HepG2 (cell line): ENCODE results near the gene CYTH1. TPM values are rescaled to one million over a fixed set of nuclear protein-coding genes. Genes with fewer than 3 reads are reported as not detected.

Source experiments
- ATAC-seq: fragments of 200-7000 bp; cut with Tn5 transposase; 3 replicates; pipeline ENCODE4 v1.9.1; 2020; ENCODE audit warnings: mild to moderate bottlenecking, moderate library complexity
- BruUV-seq: library from RNA; stranded (reverse); fragments of 400-500 nt; replicated peaks from 2 replicates; lab custom pipeline; 2021; lab: Mats Ljungman, UMichigan
- CTCF ChIA-PET: fragments of 300-600 bp; formaldehyde crosslinking; extraction: SDS; loops from one replicate; lab custom pipeline; 2021; ENCODE audit warnings: low total read pairs, inconsistent platforms, low intra/inter-chr PET ratio; lab: Yijun Ruan, JAX
- POLR2A ChIA-PET: fragments of 350-600 bp; sonication (Branson Sonifier 250); formaldehyde crosslinking; loops from one replicate; lab custom pipeline; 2020; ENCODE audit warnings: antibody characterized with exemption, inconsistent platforms; lab: Yijun Ruan, JAX
- DNase-seq: peaks from one replicate; pipeline ENCODE4 v3.0.0-alpha.2; 2015; ENCODE audit warnings: low spot score
- FAIRE-seq: peaks from 3 replicates; lab custom pipeline; 2011; peaks lifted over from hg19 to GRCh38; lab: Jason Lieb, UNC
- H2AFZ ChIP-seq: one replicate; pipeline ENCODE4 v1.6.1; 2011; ENCODE audit warnings: low read length, inconsistent platforms
- H3K27ac ChIP-seq: fragments of 300-600 bp; 3 replicates; pipeline ENCODE4 v1.8.0; 2011; ENCODE audit warnings: mixed run types, mild to moderate bottlenecking, mixed read lengths, low read length, inconsistent platforms; ENCODE audit not compliant: insufficient read depth; ENCODE audit errors: extremely low read length
- H3K27me3 ChIP-seq, 2 experiments: fragments of 200-600 bp in 1 of 2; 2 replicates in 1 of 2; 3 replicates in 1 of 2; pipeline versions ENCODE4 v1.6.0 to v1.8.0; 2011; ENCODE audit warnings: low read length in 2 of 2, mild to moderate bottlenecking in 2 of 2, moderate library complexity in 2 of 2, inconsistent platforms in 1 of 2; ENCODE audit not compliant: insufficient read depth in 2 of 2, control insufficient read depth in 1 of 2
- H3K36me3 ChIP-seq, 2 experiments: fragments of 200-600 bp in 1 of 2; replicated peaks in 1 of 2; 2 replicates in 1 of 2; 3 replicates in 1 of 2; pipeline versions ENCODE4 v1.5.1 to v1.8.0; 2011; ENCODE audit warnings: low read length in 2 of 2, inconsistent platforms in 1 of 2; ENCODE audit not compliant: insufficient read depth in 2 of 2, control insufficient read depth in 1 of 2
- H3K4me1 ChIP-seq: 2 replicates; pipeline ENCODE4 v1.5.1; 2012; ENCODE audit warnings: low read length, inconsistent platforms; ENCODE audit not compliant: insufficient read depth
- H3K4me2 ChIP-seq: 2 replicates; pipeline ENCODE4 v1.6.0; 2011; ENCODE audit warnings: low read depth, low read length, inconsistent platforms
- H3K4me3 ChIP-seq, 3 experiments: fragments of 200-600 bp in 1 of 3; sonication (generic), shearing (Covaris generic) in 1 of 3; replicated peaks in 1 of 3; 2 replicates each; pipeline ENCODE4 v1.5.1; 2011 to 2016; ENCODE audit warnings: low read length in 3 of 3, inconsistent platforms in 2 of 3, low read depth in 2 of 3, mild to moderate bottlenecking in 2 of 3, control low read depth in 1 of 3, mixed read lengths in 1 of 3; ENCODE audit not compliant: insufficient read depth in 1 of 3
- H3K79me2 ChIP-seq: one replicate; pipeline ENCODE4 v1.6.1; 2011; ENCODE audit warnings: low read length, inconsistent platforms; ENCODE audit not compliant: insufficient read depth
- H3K9ac ChIP-seq: 2 replicates; pipeline ENCODE4 v1.6.0; 2011; ENCODE audit warnings: mild to moderate bottlenecking, low read depth, low read length, inconsistent platforms; ENCODE audit not compliant: insufficient read depth
- H3K9me3 ChIP-seq: 2 replicates; pipeline ENCODE4 v1.5.1; 2012; ENCODE audit warnings: mild to moderate bottlenecking, low read length
- H4K20me1 ChIP-seq: 2 replicates; pipeline ENCODE4 v1.6.0; 2011; ENCODE audit warnings: inconsistent platforms, mild to moderate bottlenecking, low read length, moderate library complexity; ENCODE audit not compliant: insufficient read depth
- CEBPB ChIP-seq: IDR thresholded peaks from 2 replicates; pipeline ENCODE4 v1.6.1; 2011; ENCODE audit warnings: low read depth, low read length, improper control_type of control experiment, borderline replicate concordance
- EED ChIP-seq: sonication (generic); formaldehyde crosslinking; IDR thresholded peaks from 2 replicates; pipeline ENCODE4 v1.5.0; 2020; ENCODE audit warnings: mild to moderate bottlenecking, missing genetic modification reagents
- FOXK2 ChIP-seq: fragments of 450-650 bp; IDR thresholded peaks from 2 replicates; pipeline ENCODE4 v1.6.1; 2016
- GABPA ChIP-seq, 2 experiments: IDR thresholded peaks; 2 replicates each; pipeline ENCODE4 v1.6.1; 2011 to 2016; ENCODE audit warnings: low read depth in 2 of 2, low read length in 1 of 2, missing biosample characterization in 1 of 2, missing genetic modification characterization in 1 of 2
- MAFF ChIP-seq: IDR thresholded peaks from 2 replicates; pipeline ENCODE4 v1.6.1; 2011; ENCODE audit warnings: low read depth, low read length, improper control_type of control experiment
- MAFK ChIP-seq, 2 experiments: IDR thresholded peaks in 1 of 2; conservative IDR thresholded peaks in 1 of 2; 2 replicates each; pipeline ENCODE4 v1.6.1; 2011; ENCODE audit warnings: improper control_type of control experiment in 2 of 2, low read length in 2 of 2
- MTF2 ChIP-seq: sonication (generic); formaldehyde crosslinking; IDR thresholded peaks from 2 replicates; pipeline ENCODE4 v1.5.0; 2020; ENCODE audit warnings: missing genetic modification reagents, borderline replicate concordance
- RELA ChIP-seq: sonication (generic); formaldehyde crosslinking; IDR thresholded peaks from 2 replicates; pipeline ENCODE4 v1.4.0; 2020; ENCODE audit warnings: missing genetic modification reagents
- SMARCC2 ChIP-seq: fragments of 450-650 bp; IDR thresholded peaks from 2 replicates; pipeline ENCODE4 v1.6.1; 2017; ENCODE audit warnings: antibody characterized with exemption, mild to moderate bottlenecking
- ZFP37 ChIP-seq: sonication (generic); formaldehyde crosslinking; IDR thresholded peaks from 2 replicates; pipeline ENCODE4 v1.4.0; 2020; ENCODE audit warnings: missing genetic modification reagents, borderline replicate concordance
- ZNF552 ChIP-seq: sonication (generic); formaldehyde crosslinking; IDR thresholded peaks from 2 replicates; pipeline ENCODE4 v1.9.0; 2022; ENCODE audit warnings: missing genetic modification reagents, mild to moderate bottlenecking, borderline replicate concordance
- ZNF577 ChIP-seq: sonication (generic); formaldehyde crosslinking; IDR thresholded peaks from 2 replicates; pipeline ENCODE4 v1.4.0; 2020; ENCODE audit warnings: mild to moderate bottlenecking, low read depth, missing genetic modification reagents, borderline replicate concordance
- WGBS: methylation state at CpG from one replicate; pipeline ENCODE4 v1.1.6; 2017; ENCODE audit warnings: low lambda C conversion rate; 5-methylcytosine and 5-hydroxymethylcytosine counted together
- in situ Hi-C: cut with HindIII; loops from 2 replicates; pipeline ENCODE4 v1.10.0; 2017; ENCODE audit warnings: low pct_unique_long_range_greater_than_20kb; ENCODE audit not compliant: extremely low pct_ligation_motif_present
- intact Hi-C: fragments of 100-400 bp; cut with micrococcal nuclease; formaldehyde crosslinking; loops from one replicate; pipeline ENCODE4 v1.10.0; 2022; ENCODE audit not compliant: unreplicated experiment
- polyA plus RNA-seq, 8 experiments: library from polyadenylated mRNA; depleted of rRNA in 3 of 8; stranded (reverse) in 7 of 8; unstranded in 1 of 8; fragments of >200 nt; fragmentation: Illumina TruSeq in 4 of 8; extraction: Trizol in 4 of 8; gene quantifications; 2 replicates each; pipeline versions ENCODE4 v1.2.1 to v1.2.3, GENCODE V29; 2011 to 2016; ENCODE audit warnings: low read depth in 4 of 8, missing spikeins in 1 of 8, mixed read lengths in 1 of 8; ENCODE audit not compliant: insufficient read depth in 1 of 8
- total RNA-seq, 5 experiments: library from RNA; depleted of rRNA; stranded (reverse); fragments of >200 nt; fragmentation: Illumina TruSeq; extraction: Trizol; gene quantifications; 2 replicates each; pipeline ENCODE4 v1.2.3, GENCODE V29; 2016; ENCODE audit warnings: low read depth in 1 of 5
- TF ChIP-seq, protein P1 (sequence below): sonication (generic); formaldehyde crosslinking; IDR thresholded peaks from 2 replicates; pipeline ENCODE4 v1.5.0; 2020; ENCODE audit warnings: mild to moderate bottlenecking, missing genetic modification reagents
- TF ChIP-seq, protein P2 (sequence below): sonication (generic); formaldehyde crosslinking; IDR thresholded peaks from 2 replicates; pipeline ENCODE4 v1.4.0; 2020; ENCODE audit warnings: missing genetic modification reagents
- TF ChIP-seq, protein P3 (sequence below): sonication (generic); formaldehyde crosslinking; IDR thresholded peaks from 2 replicates; pipeline ENCODE4 v1.5.0; 2020; ENCODE audit warnings: missing genetic modification reagents

CYTH1 gene
- total and polyA plus RNA-seq, 2 of the 13 experiments (the other 11 are each of a cell fraction or from before 2014, with no cell fraction given), result 20.1 to 48.9 TPM

- DNase-seq (no peak), FAIRE-seq (peak; percentile 51), ATAC-seq (no peak)
- Histone ChIP-seq H3K4me2 (no peak overlapping the region), H3K9me3 (no peaks in the 10 kb centered on the region), H3K27me3 (no peaks in the 10 kb centered on the region), H3K9ac (no peak overlapping the region), H3K36me3 (no peaks in the 10 kb centered on the region), H2AFZ (no peak overlapping the region), H3K4me3 (no peak overlapping the region), H3K4me1 (peaks cover 65% of the 10 kb centered on the region)
- ChIA-PET CTCF (no interaction called here), POLR2A (no interaction called here)
- intact Hi-C loops, result no loop called here
- in situ Hi-C loops, result no loop called here
- BruUV-seq, result no TSS peak
- 64% methylated on average over 2 of the region's 2 CpGs for WGBS
- TF ChIP-seq, protein P1, sequence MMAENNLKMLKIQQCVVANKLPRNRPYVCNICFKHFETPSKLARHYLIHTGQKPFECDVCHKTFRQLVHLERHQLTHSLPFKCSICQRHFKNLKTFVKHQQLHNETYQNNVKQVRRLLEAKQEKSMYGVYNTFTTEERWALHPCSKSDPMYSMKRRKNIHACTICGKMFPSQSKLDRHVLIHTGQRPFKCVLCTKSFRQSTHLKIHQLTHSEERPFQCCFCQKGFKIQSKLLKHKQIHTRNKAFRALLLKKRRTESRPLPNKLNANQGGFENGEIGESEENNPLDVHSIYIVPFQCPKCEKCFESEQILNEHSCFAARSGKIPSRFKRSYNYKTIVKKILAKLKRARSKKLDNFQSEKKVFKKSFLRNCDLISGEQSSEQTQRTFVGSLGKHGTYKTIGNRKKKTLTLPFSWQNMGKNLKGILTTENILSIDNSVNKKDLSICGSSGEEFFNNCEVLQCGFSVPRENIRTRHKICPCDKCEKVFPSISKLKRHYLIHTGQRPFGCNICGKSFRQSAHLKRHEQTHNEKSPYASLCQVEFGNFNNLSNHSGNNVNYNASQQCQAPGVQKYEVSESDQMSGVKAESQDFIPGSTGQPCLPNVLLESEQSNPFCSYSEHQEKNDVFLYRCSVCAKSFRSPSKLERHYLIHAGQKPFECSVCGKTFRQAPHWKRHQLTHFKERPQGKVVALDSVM (CRISPR knock-in tag), result no peak
- TF ChIP-seq MAFF, result peak; percentile 72
- 0 out of 2 replicates have a peak, but pooled peaks have one; percentile 13 for TF ChIP-seq FOXK2
- peak; percentile 55 to 75; a peak in 3 of 4 replicates for TF ChIP-seq MAFK (conservative IDR thresholded peaks at IDR 0.05 in 1 of 2, IDR thresholded peaks at IDR 0.05 in 1 of 2; ENCODE audit: low read length in 2 of 2)
- TF ChIP-seq, all 625 proteins: peak for 3
- no peak overlapping the region for H3K27ac ChIP-seq
- no peaks in the 10 kb centered on the region for H4K20me1 ChIP-seq
- H3K79me2 ChIP-seq, result no peaks in the 10 kb centered on the region
These were observed 127.7 kb downstream of the CYTH1 start for GRCh38 chr17:78654325-78654724.

- H3K9ac ChIP-seq, result no peak overlapping the region
- no peak for DNase-seq
- H3K27ac ChIP-seq, result no peak overlapping the region
- H3K27me3 ChIP-seq, result no peaks in the 10 kb centered on the region
- no peak overlapping the region for H3K4me2 ChIP-seq
- H3K4me1 ChIP-seq, result peaks cover 66% of the 10 kb centered on the region
- intact Hi-C loops, result no loop called here
- H2AFZ ChIP-seq, result no peak overlapping the region
- in situ Hi-C loops, result no loop called here
- no peaks in the 10 kb centered on the region for H3K79me2 ChIP-seq
- H3K4me3 ChIP-seq, result no peak overlapping the region
- H3K36me3 ChIP-seq, result no peaks in the 10 kb centered on the region
- H3K9me3 ChIP-seq, result 0 out of 2 replicates have a peak, but pooled peaks cover 3% of the 10 kb centered on the region
- ChIA-PET POLR2A (interaction anchor here (0.8 to 1.0 kb wide), 2 partner anchors 13 to 52 kb away, joined by 3 read pairs; no protein-coding TSS in a partner anchor), CTCF (no interaction called here)
- no peaks in the 10 kb centered on the region for H4K20me1 ChIP-seq
- ATAC-seq, result no peak
- FAIRE-seq, result no peak
- BruUV-seq, result no TSS peak
- WGBS, result 52% methylated on average over 5 of the region's 5 CpGs
- TF ChIP-seq ZFP37 (CRISPR knock-in tag) (no peak), MTF2 (CRISPR knock-in tag) (no peak), ZNF552 (no peak), SMARCC2 (no peak), EED (no peak), CEBPB (no peak), GABPA (IDR thresholded peaks at IDR 0.05; ENCODE audit: low read depth, low read length) (no peak), GABPA (CRISPR knock-in tag; IDR thresholded peaks at IDR 0.05; ENCODE audit: low read depth) (no peak), RELA (CRISPR knock-in tag) (no peak), ZNF577 (no peak)
- TF ChIP-seq, protein P2, sequence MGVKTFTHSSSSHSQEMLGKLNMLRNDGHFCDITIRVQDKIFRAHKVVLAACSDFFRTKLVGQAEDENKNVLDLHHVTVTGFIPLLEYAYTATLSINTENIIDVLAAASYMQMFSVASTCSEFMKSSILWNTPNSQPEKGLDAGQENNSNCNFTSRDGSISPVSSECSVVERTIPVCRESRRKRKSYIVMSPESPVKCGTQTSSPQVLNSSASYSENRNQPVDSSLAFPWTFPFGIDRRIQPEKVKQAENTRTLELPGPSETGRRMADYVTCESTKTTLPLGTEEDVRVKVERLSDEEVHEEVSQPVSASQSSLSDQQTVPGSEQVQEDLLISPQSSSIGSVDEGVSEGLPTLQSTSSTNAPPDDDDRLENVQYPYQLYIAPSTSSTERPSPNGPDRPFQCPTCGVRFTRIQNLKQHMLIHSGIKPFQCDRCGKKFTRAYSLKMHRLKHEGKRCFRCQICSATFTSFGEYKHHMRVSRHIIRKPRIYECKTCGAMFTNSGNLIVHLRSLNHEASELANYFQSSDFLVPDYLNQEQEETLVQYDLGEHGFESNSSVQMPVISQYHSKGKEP (CRISPR knock-in tag), result no peak
- TF ChIP-seq, protein P3, sequence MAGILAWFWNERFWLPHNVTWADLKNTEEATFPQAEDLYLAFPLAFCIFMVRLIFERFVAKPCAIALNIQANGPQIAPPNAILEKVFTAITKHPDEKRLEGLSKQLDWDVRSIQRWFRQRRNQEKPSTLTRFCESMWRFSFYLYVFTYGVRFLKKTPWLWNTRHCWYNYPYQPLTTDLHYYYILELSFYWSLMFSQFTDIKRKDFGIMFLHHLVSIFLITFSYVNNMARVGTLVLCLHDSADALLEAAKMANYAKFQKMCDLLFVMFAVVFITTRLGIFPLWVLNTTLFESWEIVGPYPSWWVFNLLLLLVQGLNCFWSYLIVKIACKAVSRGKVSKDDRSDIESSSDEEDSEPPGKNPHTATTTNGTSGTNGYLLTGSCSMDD (CRISPR knock-in tag), result no peak
These were observed 128.7 kb downstream of the CYTH1 start for GRCh38 chr17:78653382-78653781.
